Aorta (tissue), 5 donors: ENCODE results near the gene ABCG1. TPM values are rescaled to one million over a fixed set of nuclear protein-coding genes. Genes with fewer than 3 reads are reported as not detected.

ENCODE experiments used
- ATAC-seq: fragments of 200-7000 bp; cut with Tn5 transposase; one replicate; pipeline ENCODE4 v1.9.1; 2022; ENCODE audit warnings: moderate library complexity; ENCODE audit not compliant: low FRiP score
- DNase-seq, 2 donors: peaks; one replicate each; pipeline ENCODE4 v3.0.0-alpha.2; 2020
- H3K27ac ChIP-seq, 2 donors: one replicate each; pipeline ENCODE4 v1.5.1; 2013; ENCODE audit warnings: low read length in 2 of 2, mild to moderate bottlenecking in 2 of 2, moderate library complexity in 2 of 2, control low read depth in 1 of 2, inconsistent platforms in 1 of 2, low read depth in 1 of 2
- H3K27me3 ChIP-seq, 2 donors: one replicate each; pipeline ENCODE4 v1.6.1; 2013; ENCODE audit warnings: control low read depth in 1 of 2, low read length in 1 of 2, mild to moderate bottlenecking in 1 of 2, moderate library complexity in 1 of 2; ENCODE audit not compliant: insufficient read depth in 2 of 2, control insufficient read depth in 1 of 2
- H3K36me3 ChIP-seq, 2 donors: one replicate each; pipeline ENCODE4 v1.6.1; 2013; ENCODE audit warnings: control low read depth in 1 of 2, low read length in 1 of 2, mild to moderate bottlenecking in 1 of 2; ENCODE audit not compliant: insufficient read depth in 2 of 2, control insufficient read depth in 1 of 2
- H3K4me1 ChIP-seq, 2 donors: one replicate each; pipeline ENCODE4 v1.6.1; 2013; ENCODE audit warnings: low read length in 2 of 2, control low read depth in 1 of 2, mild to moderate bottlenecking in 1 of 2, moderate library complexity in 1 of 2; ENCODE audit not compliant: insufficient read depth in 2 of 2, control insufficient read depth in 1 of 2
- H3K4me3 ChIP-seq, 2 donors: one replicate each; pipeline ENCODE4 v1.5.1; 2013; ENCODE audit warnings: low read length in 2 of 2, control low read depth in 1 of 2, mild to moderate bottlenecking in 1 of 2
- H3K9me3 ChIP-seq: one replicate; pipeline ENCODE4 v1.6.1; 2013; ENCODE audit warnings: mild to moderate bottlenecking, low read length; ENCODE audit not compliant: control insufficient read depth
- WGBS, 2 donors: extraction: QIAGEN DNeasy Blood & Tissue Kit; methylation state at CpG; one replicate each; pipeline ENCODE4 v1.1.7; 2013; 5-methylcytosine and 5-hydroxymethylcytosine counted together
- intact Hi-C, 2 donors: fragments of 100-400 bp; cut with DNase I; formaldehyde crosslinking; loops; one replicate each; pipeline versions ENCODE4 v1.14.2 to v1.15.0; 2022
- polyA plus RNA-seq, 2 donors: library from polyadenylated mRNA; stranded (reverse); fragments of 200-250 nt; gene quantifications; one replicate each; pipeline ENCODE4 v1.2.3, GENCODE V29; 2013
- total RNA-seq, 2 donors: library from RNA; stranded (reverse); fragmentation: NEBNext Ultra II Directional; extraction: Animal tissue kit (Norgen Biotek cat#: 25700); gene quantifications; one replicate each; pipeline ENCODE4 v1.2.1, GENCODE V29; 2021
- donor health status: healthy with polysubstance abuse.
- donor health status: Bipolar disorder and iron deficiency.
- donor health status: DM: no; HTN: no; CAD: no.
- donor health status: DM: no; HTN: no; CAD: no.
- donor health status: DM: yes; HTN: yes; CAD: no.

The ABCG1 gene
- total and polyA plus RNA-seq, 4 donors, result 4.8 to 24.2 (median 13.1) TPM

- Histone ChIP-seq H3K36me3 (no peaks in the 10 kb centered on the region), H3K4me3 (no peak overlapping the region), H3K27ac (no peak overlapping the region), H3K27me3 (no peaks in the 10 kb centered on the region), H3K4me1 (peaks cover 0 to 2% of the 10 kb centered on the region in 2 donors), H3K9me3 (no peaks in the 10 kb centered on the region)
- no peak for ATAC-seq
- DNase-seq, result no peak
- intact Hi-C loops, result no loop called here
- 92 to 94% methylated on average over 8 of the region's 8 CpGs for WGBS, 2 donors
These were observed 13.4 kb downstream of the ABCG1 start for GRCh38 chr21:42232176-42232825.

DNA sequence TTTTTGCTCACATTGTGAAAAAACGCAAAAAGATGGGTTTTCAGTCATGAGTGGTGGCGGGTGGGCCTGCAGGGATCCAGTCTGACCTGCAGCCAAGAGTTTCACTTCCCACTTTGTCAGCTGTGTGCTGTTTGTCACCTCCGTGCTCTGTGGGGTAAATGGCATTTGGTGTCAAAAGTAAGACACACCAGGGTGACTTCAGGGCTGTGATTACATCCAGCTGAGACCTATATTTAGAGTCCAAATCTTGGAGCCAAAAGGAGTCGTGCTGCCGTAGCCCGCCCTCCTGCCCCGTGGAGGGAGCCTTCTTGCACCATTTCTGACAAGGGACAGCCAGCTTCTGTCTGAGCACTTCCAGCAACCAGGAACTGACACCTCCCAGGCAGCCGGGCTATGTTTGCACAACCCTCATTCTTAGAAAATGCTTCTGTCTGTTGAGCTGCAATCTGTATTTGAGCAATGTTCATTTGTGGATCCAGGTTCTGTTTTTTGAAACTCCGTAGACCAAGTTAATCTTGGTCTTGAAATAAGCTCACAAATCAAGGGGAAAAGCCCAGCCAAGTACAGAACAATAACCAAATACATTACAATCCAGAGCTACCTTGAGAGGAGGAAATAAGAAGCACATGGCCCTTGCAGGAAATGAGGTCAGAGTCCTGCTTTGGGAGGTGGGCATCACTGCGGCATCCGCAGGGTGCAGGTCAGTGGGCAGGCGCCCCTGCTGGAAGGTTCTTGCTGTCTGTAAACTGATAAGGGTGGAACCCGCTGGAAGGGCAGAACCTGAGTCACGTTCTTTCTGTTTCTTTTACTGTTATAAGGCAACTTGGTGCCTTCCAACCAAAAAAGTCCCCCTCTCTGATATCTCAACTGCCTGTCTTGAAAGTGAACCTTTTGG lies 14.4 kb downstream of the ABCG1 start:
- Histone ChIP-seq H3K27me3 (no peaks in the 10 kb centered on the region), H3K36me3 (no peaks in the 10 kb centered on the region), H3K9me3 (no peaks in the 10 kb centered on the region), H3K27ac (peak overlapping the region; percentile 64 to 72), H3K4me1 (peaks cover 0 to 2% of the 10 kb centered on the region in 2 donors), H3K4me3 (no peak overlapping the region)
- ATAC-seq (peak; percentile 72), DNase-seq (peak in 1 of 2 donors; percentile 82)
- intact Hi-C loops, result no loop called here
- WGBS, 2 donors, result 11% methylated on average over 14 of the region's 14 CpGs

DNA sequence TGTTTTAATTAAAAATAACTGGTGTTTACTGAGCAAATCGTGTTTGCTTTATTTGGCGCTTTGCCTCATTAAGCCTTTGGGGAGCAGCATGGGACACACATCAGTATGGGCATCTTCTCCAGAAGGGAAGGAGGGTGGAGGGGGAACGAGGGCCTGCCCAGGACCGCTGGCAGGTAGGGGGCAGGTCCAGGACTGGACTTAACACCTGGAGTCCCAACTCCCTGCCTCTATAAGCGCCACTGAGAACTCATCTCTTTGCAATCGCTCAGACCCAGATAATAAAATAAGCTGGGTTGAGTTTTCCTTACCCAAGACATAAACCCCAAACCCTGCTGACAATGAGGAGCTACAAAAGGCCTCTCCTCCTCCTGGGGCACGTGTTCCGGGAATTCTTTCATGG lies 15.1 kb downstream of the ABCG1 start:
- ATAC-seq (no peak), DNase-seq (no peak)
- H3K36me3 ChIP-seq, result no peaks in the 10 kb centered on the region
- peaks cover 0 to 2% of the 10 kb centered on the region in 2 donors for H3K4me1 ChIP-seq
- WGBS, 2 donors, result 35 to 37% methylated on average over 8 of the region's 8 CpGs
- intact Hi-C loops, result no loop called here
- H3K27ac ChIP-seq, result peak overlapping the region; percentile 64 to 79
- no peaks in the 10 kb centered on the region for H3K9me3 ChIP-seq
- H3K4me3 ChIP-seq, result no peak overlapping the region
- H3K27me3 ChIP-seq, result no peaks in the 10 kb centered on the region

DNA sequence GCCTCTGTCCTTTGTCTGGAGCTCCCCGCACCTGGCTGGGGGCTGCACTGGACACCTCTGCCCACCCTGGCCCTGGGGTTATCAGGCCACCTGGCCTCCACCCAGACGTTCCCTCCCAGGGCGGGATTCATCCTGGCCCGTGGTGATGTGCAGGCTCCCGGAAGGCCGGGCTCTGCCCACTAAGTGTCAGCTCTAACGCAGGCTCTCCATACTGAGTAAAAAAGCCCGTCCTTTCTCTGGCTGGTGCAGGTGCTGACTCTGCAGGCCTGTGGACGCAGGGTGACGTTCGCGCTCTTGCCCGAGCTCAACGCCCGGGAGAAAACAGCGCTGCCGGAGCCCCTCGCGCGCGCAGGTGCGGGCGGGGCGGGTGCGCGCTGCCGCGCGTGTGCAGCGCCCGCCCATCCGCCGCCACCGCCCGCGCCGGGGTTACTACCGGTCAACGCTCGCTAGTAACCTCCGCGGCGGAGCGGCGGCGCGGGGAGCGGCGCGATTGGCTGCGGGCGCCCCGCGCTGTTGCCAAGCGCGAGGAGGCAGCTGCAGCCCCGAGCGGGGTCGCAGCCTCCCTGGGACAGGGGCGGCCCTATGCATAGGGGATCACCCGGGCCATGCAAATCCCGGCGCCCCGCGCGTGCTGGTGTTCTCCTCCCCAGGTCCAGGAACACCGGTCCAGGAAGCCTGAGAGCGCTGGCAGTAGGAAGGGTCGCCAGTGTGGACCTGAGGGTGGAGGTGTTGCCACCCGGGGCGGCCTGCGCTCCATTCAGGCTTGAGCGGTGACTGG lies 15.7 kb downstream of the ABCG1 start:
- no peaks in the 10 kb centered on the region for H3K36me3 ChIP-seq
- ATAC-seq (peak; percentile 73), DNase-seq (peak; percentile 78 to 88)
- H3K4me1 ChIP-seq, result peaks cover 0 to 2% of the 10 kb centered on the region in 2 donors
- H3K9me3 ChIP-seq, result no peaks in the 10 kb centered on the region
- H3K4me3 ChIP-seq, result peak overlapping the region; percentile 32 to 46
- no peaks in the 10 kb centered on the region for H3K27me3 ChIP-seq
- 2% methylated on average over 72 to 73 of the region's 73 CpGs for WGBS, 2 donors
- peak overlapping the region in 1 of 2 donors; percentile 79 for H3K27ac ChIP-seq
- intact Hi-C loops, result no loop called here

DNA sequence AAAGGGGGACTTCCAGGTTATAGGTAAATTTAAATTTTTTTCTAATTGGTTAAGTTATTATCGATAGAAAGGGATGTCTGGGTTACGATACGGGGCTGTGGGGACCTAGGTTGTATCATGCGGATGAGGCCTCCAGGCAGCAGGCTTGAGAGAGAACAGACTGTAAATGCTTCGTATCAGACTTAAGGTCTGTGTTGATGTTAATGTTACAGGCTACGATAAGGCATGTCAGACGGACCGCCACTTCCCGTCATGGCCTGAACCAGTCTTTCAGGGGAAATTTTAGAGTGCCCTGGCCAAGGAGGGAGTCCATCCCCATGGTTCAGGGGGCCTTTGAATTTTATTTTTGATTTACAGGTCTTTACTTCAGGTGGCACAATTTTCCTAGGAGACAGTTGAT lies 16.7 kb downstream of the ABCG1 start:
- Histone ChIP-seq H3K9me3 (no peaks in the 10 kb centered on the region), H3K36me3 (no peaks in the 10 kb centered on the region), H3K27ac (no peak overlapping the region), H3K4me3 (no peak overlapping the region), H3K4me1 (peaks cover 0 to 2% of the 10 kb centered on the region in 2 donors), H3K27me3 (no peaks in the 10 kb centered on the region)
- intact Hi-C loops, result no loop called here
- no peak for DNase-seq
- ATAC-seq, result no peak
- WGBS, 2 donors, result 84 to 89% methylated on average over 9 of the region's 9 CpGs

- Histone ChIP-seq H3K27ac (no peak overlapping the region), H3K4me3 (no peak overlapping the region), H3K36me3 (no peaks in the 10 kb centered on the region), H3K27me3 (no peaks in the 10 kb centered on the region), H3K4me1 (peaks cover 0 to 2% of the 10 kb centered on the region in 2 donors), H3K9me3 (no peaks in the 10 kb centered on the region)
- WGBS, 2 donors, result 95 to 96% methylated on average over 10 of the region's 10 CpGs
- intact Hi-C loops, result no loop called here
- DNase-seq (no peak), ATAC-seq (no peak)
These were observed 17.1 kb downstream of the ABCG1 start for GRCh38 chr21:42236014-42236413.

DNA sequence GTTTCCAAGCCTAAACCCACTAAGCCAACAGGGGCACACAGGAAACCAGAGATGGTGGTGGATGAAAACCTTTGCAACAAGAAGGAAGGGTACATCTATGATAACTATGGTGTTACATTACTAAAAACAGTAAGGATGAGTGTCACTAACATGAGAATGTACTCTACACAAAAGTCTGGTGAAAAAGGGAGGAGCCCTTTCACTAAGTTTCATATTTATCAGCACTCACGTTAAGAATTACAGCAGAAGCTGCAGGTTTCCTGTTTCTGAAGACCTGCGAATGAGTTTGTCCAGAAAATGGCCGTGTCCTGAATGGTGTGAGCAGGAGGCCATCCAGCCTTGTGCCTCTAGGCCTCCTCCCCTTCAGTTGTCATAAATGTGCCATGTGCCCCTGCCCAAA lies 17.8 kb downstream of the ABCG1 start:
- H3K36me3 ChIP-seq, result no peaks in the 10 kb centered on the region
- H3K4me1 ChIP-seq, result peaks cover 0 to 2% of the 10 kb centered on the region in 2 donors
- intact Hi-C loops, result no loop called here
- H3K9me3 ChIP-seq, result no peaks in the 10 kb centered on the region
- 84 to 88% methylated on average over 3 of the region's 3 CpGs for WGBS, 2 donors
- no peak overlapping the region for H3K4me3 ChIP-seq
- no peak for DNase-seq
- no peaks in the 10 kb centered on the region for H3K27me3 ChIP-seq
- ATAC-seq, result no peak
- no peak overlapping the region for H3K27ac ChIP-seq

DNA sequence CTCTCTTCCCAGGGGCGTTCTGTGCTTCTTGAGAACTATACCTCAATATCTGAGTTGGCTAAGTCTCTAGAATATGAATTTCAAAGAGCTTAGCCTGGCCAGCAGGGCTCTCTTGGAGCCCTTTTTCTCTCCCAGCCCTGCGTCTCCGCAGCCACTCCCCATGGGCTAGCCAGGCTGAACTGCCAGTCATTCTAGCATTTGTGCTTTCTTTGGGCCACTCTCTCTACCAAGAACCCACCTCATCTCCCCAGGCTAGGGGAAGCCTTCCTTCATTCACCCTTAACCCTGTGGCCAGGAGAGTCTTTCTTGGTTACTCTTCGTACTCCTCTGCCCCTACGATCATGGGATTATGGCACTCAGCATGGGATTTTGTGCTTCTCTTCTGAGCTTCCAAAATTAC lies 18.2 kb downstream of the ABCG1 start:
- Histone ChIP-seq H3K4me1 (peaks cover 0 to 2% of the 10 kb centered on the region in 2 donors), H3K4me3 (no peak overlapping the region), H3K9me3 (no peaks in the 10 kb centered on the region), H3K27ac (no peak overlapping the region), H3K36me3 (no peaks in the 10 kb centered on the region), H3K27me3 (no peaks in the 10 kb centered on the region)
- ATAC-seq, result no peak
- intact Hi-C loops, result no loop called here
- WGBS, 2 donors, result 78 to 89% methylated on average over 5 of the region's 5 CpGs
- no peak for DNase-seq
